ENCODE results near the gene COMP. TPM values are rescaled to one million over a fixed set of nuclear protein-coding genes. Genes with fewer than 3 reads are reported as not detected.
A peak's percentile ranks its signal among the peaks of the same experiment; 100 is the strongest.

The COMP gene
- polyA plus RNA-seq, 1 donor, result 1.2 TPM

DNA sequence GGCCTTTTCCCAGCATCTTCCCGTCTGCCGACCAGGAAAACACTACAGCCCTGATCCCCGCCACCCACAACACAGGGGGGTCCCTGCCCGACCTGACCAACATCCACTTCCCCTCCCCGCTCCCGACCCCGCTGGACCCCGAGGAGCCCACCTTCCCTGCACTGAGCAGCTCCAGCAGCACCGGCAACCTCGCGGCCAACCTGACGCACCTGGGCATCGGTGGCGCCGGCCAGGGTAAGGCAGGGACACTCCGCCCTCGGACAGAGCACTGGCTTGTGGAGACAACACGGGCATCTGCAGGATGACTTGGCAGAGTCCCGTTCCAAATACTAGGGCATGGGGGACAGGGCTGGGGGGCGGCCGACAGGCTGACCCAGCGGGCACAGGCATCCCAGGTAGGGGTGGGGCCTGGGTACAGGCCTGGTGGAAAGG is 31.1 kb downstream of the COMP start:
- Histone ChIP-seq H3K4me1 (ENCODE audit: control insufficient read depth, insufficient read depth, low read length) (peaks cover 15% of the 10 kb centered on the region), H3K27ac (ENCODE audit: low read length) (no peak overlapping the region), H3K4me3 (ENCODE audit: low read length) (no peak overlapping the region), H3K36me3 (ENCODE audit: control insufficient read depth, insufficient read depth, low read length) (peaks cover 6% of the 10 kb centered on the region), H3K9me3 (ENCODE audit: control insufficient read depth, low read depth, low read length) (no peaks in the 10 kb centered on the region), H3K27me3 (ENCODE audit: control insufficient read depth, insufficient read depth, low read length) (no peaks in the 10 kb centered on the region)
- no CpG with 5 or more reads among the region's 22 CpGs for WGBS (ENCODE audit: insufficient coverage, low lambda C conversion rate)
- DNase-seq, result no peak

DNA sequence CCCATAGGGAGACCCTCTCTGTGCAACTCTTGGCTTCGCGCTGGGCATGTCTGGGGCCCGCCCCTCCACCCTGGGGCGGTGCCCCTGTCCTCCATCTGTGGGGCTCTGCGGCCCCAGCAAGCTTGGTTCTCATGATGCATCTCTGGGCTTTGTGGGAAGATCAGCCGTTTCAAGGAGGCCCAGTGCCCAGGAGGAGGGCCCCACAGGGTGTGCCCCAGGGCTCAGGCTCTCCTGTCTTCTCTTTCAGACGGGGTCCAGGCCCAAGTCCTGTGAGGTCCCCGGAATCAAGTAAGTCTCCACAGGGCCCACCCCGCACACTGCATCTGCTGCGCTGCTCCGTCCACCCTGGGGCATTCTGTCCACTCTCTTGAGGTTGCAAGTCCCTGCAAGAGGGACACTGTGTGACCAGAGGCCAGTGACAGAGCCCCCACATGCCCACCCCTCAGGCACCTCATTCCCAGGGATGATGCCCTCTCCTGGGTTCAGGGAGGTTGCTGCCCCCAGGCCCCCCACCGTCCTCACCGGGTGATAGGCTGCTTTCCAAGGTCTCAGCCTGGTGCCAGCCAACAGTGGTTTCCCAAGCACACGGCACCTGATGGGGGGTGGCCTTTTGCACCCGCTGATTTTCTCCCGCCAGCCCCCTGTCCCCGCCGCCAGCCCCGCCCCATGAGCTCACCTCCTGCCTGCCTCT is 31.7 kb downstream of the COMP start:
- peaks cover 15% of the 10 kb centered on the region for H3K4me1 ChIP-seq (ENCODE audit: control insufficient read depth, insufficient read depth, low read length)
- no peak overlapping the region for H3K27ac ChIP-seq (ENCODE audit: low read length)
- no peak overlapping the region for H3K4me3 ChIP-seq (ENCODE audit: low read length)
- no peak for DNase-seq
- no peaks in the 10 kb centered on the region for H3K9me3 ChIP-seq (ENCODE audit: control insufficient read depth, low read depth, low read length)
- no peaks in the 10 kb centered on the region for H3K27me3 ChIP-seq (ENCODE audit: control insufficient read depth, insufficient read depth, low read length)
- H3K36me3 ChIP-seq (ENCODE audit: control insufficient read depth, insufficient read depth, low read length), result peaks cover 6% of the 10 kb centered on the region
- WGBS (ENCODE audit: insufficient coverage, low lambda C conversion rate), result no CpG with 5 or more reads among the region's 19 CpGs

DNA sequence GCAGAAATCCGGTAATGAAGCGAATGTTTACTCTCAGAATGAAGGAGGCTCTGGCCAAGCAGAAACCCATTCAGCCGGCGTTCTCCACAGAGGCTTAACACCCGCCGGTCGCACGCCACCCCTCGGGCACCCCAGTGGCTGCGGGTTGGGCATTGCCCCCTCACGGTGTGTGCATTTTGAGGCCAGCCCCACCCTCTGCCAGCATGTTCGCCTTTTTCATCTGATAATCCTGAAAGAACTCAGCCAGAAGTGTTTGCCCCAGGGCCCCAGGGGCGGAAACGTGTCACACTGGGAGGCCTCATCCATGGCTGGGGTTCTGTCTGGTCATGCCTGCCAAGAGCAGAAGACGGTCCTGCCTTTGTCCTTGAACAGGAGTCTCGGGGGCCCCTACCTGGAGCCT is 34.2 kb downstream of the COMP start:
- Histone ChIP-seq H3K9me3 (ENCODE audit: control insufficient read depth, low read depth, low read length) (no peaks in the 10 kb centered on the region), H3K4me3 (ENCODE audit: low read length) (no peak overlapping the region), H3K36me3 (ENCODE audit: control insufficient read depth, insufficient read depth, low read length) (peaks cover 15% of the 10 kb centered on the region), H3K27me3 (ENCODE audit: control insufficient read depth, insufficient read depth, low read length) (no peaks in the 10 kb centered on the region), H3K27ac (ENCODE audit: low read length) (peak overlapping the region; percentile 39), H3K4me1 (ENCODE audit: control insufficient read depth, insufficient read depth, low read length) (peaks cover 8% of the 10 kb centered on the region)
- peak; percentile 48 to 77 for DNase-seq
- no CpG with 5 or more reads among the region's 16 CpGs for WGBS (ENCODE audit: insufficient coverage, low lambda C conversion rate)

DNA sequence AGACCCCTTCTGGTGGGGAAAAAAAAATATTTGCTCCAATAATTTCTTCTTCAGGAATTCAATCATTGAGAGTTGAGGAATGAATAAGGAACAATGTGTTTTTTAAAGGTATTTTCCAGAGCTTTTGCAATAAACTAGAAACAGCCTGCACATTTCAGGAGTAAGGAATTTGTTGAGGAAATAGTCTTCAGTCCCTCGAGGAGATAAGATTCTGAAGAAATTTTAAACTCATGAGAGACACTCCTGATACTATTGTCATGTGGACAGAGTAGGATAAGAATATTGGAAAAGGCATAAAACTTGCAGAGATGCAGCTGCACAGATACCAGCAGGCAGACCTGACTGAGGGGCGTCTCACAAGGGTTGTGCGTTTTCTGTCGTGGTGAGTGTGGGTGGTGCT is 36.6 kb downstream of the COMP start:
- H3K27me3 ChIP-seq (ENCODE audit: control insufficient read depth, insufficient read depth, low read length), result no peaks in the 10 kb centered on the region
- no peaks in the 10 kb centered on the region for H3K9me3 ChIP-seq (ENCODE audit: control insufficient read depth, low read depth, low read length)
- peaks cover 7% of the 10 kb centered on the region for H3K4me1 ChIP-seq (ENCODE audit: control insufficient read depth, insufficient read depth, low read length)
- WGBS (ENCODE audit: insufficient coverage, low lambda C conversion rate), result no CpG with 5 or more reads among the region's 4 CpGs
- H3K27ac ChIP-seq (ENCODE audit: low read length), result no peak overlapping the region
- H3K4me3 ChIP-seq (ENCODE audit: low read length), result no peak overlapping the region
- peaks cover 30% of the 10 kb centered on the region for H3K36me3 ChIP-seq (ENCODE audit: control insufficient read depth, insufficient read depth, low read length)
- no peak for DNase-seq

DNA sequence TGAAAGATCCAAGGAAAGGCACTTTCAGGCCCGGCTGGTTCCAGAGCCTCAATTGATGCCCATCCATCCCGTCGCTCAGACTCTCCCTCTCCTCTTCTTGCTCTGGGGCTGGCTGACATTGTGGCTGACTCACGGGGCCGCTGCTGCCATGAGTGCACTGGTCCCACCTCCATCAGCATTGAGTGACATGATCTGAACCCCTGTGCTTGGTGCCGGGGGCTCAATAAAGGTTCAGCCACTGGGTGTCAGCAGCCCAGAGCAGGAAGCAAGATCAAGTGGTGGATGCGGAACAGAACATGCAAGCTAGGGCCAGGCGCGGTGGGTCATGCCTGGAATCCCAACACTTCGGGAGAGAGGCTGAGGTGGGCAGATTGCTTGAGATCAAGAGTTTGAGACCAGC is 39.5 kb downstream of the COMP start:
- H3K9me3 ChIP-seq (ENCODE audit: control insufficient read depth, low read depth, low read length), result no peaks in the 10 kb centered on the region
- peaks cover 7% of the 10 kb centered on the region for H3K4me1 ChIP-seq (ENCODE audit: control insufficient read depth, insufficient read depth, low read length)
- no peak overlapping the region for H3K4me3 ChIP-seq (ENCODE audit: low read length)
- DNase-seq, result no peak
- H3K27ac ChIP-seq (ENCODE audit: low read length), result no peak overlapping the region
- no peaks in the 10 kb centered on the region for H3K27me3 ChIP-seq (ENCODE audit: control insufficient read depth, insufficient read depth, low read length)
- H3K36me3 ChIP-seq (ENCODE audit: control insufficient read depth, insufficient read depth, low read length), result peaks cover 36% of the 10 kb centered on the region
- WGBS (ENCODE audit: insufficient coverage, low lambda C conversion rate), result no CpG with 5 or more reads among the region's 10 CpGs

DNA sequence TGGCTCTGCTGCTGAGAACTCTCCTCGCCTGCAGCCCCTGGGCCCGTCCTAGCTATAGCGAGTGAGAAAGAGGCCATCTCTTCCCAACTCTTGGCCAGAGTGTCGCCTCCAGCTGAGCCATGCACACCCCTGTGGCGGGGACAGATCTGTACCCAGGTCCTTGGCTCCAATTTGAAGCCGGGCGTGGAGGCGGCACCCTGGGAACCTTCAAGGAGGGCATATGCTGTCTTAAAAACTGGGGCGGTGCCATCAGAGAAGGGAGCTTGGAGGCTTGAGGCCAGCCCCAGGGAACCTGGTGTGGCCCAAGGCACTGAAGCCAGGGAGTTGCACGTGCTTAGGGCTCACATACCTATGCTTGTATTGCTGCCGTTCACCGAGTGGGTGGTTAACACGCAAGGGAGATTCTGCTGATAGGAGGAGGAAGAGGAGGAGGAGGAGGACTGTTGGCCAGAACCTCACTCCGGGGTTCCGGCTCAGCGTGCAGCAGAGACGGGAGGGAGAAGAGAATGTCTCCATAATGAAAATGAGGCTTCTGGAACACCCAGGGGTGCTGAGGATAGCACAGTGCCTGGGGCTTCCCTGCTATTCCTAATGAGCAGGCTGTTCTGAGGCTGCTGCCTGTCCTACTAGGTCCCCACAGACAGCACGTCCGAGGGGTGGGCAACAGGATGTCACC is 40.7 kb downstream of the COMP start:
- WGBS (ENCODE audit: insufficient coverage, low lambda C conversion rate), result no CpG with 5 or more reads among the region's 19 CpGs
- H3K27me3 ChIP-seq (ENCODE audit: control insufficient read depth, insufficient read depth, low read length), result no peaks in the 10 kb centered on the region
- no peak overlapping the region for H3K4me3 ChIP-seq (ENCODE audit: low read length)
- H3K36me3 ChIP-seq (ENCODE audit: control insufficient read depth, insufficient read depth, low read length), result peaks cover 36% of the 10 kb centered on the region
- DNase-seq, result no peak
- no peak overlapping the region for H3K27ac ChIP-seq (ENCODE audit: low read length)
- no peaks in the 10 kb centered on the region for H3K9me3 ChIP-seq (ENCODE audit: control insufficient read depth, low read depth, low read length)
- peaks cover 9% of the 10 kb centered on the region for H3K4me1 ChIP-seq (ENCODE audit: control insufficient read depth, insufficient read depth, low read length)

DNA sequence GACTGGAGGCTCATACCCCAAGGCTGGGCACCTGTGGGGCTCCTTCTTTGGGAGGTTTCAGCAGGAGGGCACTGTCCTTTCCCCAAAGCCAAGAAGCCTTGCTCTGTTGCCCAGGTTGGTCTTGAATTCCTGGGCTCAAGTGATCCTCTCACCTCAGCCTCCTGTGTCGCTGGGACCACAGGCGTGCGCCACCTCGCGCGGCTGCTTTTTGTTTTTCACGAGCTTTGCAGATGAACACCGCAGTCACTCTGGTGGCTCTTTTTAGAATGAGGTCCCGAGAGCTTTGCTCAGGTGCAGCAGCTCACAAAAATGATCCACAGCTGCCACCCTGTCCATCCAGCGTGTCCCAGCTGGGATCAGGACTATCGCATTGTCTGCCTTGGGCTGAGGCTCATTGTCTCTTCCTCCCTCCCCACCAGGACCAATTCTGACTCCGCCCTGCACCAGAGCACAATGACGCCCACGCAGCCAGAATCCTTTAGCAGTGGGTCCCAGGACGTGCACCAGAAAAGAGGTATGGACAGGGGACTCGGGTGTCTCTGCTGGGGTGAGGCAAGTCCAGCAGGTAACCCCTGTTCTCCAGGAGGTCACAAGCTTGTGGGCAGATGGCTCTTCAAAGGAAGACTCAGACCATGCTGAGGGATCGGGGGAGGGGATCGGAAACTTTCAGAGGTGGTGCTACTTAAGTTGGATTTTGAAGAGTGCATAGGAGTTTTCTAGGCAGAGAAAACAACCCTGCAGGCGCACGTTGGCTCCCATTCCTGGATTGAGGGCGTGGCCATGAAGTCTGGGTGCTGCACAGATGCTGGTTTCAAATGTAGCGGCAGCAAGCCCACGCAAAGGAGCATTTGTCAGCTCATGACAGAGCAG is 41.5 kb downstream of the COMP start:
- DNase-seq, result no peak
- H3K27ac ChIP-seq (ENCODE audit: low read length), result no peak overlapping the region
- no peak overlapping the region for H3K4me3 ChIP-seq (ENCODE audit: low read length)
- H3K36me3 ChIP-seq (ENCODE audit: control insufficient read depth, insufficient read depth, low read length), result peaks cover 33% of the 10 kb centered on the region
- no peaks in the 10 kb centered on the region for H3K9me3 ChIP-seq (ENCODE audit: control insufficient read depth, low read depth, low read length)
- WGBS (ENCODE audit: insufficient coverage, low lambda C conversion rate), result no CpG with 5 or more reads among the region's 23 CpGs
- peaks cover 6% of the 10 kb centered on the region for H3K4me1 ChIP-seq (ENCODE audit: control insufficient read depth, insufficient read depth, low read length)
- H3K27me3 ChIP-seq (ENCODE audit: control insufficient read depth, insufficient read depth, low read length), result no peaks in the 10 kb centered on the region

DNA sequence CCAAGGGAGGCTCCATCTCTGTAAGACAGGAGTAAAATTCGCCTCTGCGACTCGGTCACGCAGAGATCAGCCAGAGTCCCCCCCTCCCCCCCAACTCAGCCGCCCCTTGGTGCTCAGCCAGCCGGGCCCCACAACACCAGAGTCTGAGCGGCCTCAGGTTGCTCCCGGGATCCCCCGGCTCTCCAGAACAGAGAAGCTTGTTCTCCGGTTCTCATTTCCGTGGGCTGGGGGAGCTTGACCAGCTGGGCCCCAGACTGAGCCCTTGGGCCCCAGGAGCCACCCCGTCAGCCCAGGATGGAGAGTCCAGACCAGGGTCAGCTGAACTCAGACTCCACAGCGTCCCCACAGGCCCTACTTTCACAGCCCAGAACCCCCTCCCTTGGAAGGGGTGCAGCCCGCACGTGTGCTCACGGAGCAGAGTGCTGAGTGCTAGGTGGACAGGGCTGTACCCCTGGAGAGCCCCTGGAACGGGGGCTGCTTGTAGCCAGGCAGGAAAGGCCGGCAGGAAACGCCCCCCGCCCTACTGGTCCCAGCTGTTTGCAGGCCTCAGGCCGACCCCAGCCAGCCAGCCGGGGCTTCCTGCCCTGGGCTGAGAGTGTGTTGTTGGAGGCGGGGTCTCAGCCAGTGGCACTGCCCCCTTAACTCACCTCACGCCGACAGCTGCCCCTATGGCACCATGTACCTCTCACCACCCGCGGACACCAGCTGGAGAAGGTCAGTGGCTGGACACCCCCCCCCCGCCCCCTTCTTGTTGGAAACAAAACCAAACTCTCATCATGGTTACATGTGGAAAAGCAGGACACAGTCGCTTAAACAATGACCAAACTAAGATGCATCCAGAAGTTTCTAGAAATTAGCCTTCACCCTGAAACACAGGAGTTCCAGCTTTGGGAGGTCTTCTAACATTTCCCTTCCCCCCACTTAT is 44.4 kb downstream of the COMP start:
- DNase-seq, result no peak
- WGBS (ENCODE audit: insufficient coverage, low lambda C conversion rate), result no CpG with 5 or more reads among the region's 29 CpGs

DNA sequence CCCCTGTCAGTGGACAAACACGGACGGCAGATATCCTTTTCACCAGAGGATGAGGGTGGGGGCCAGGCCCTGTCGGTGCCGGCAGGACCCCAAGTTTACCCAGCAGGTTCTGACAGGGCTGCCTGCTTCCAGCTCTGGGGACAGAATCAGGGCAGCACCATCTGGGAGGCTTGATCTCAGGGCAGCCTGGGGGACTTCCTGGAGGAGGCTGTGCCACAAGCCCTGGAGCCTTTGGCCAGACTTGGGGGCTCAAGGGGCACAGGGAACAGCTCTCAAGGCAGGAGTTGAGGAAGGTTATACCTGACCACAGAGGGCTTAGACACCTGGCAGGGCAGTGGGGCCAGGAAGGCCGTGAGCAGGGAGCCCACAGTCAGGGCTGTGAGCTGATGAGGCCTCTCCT is 45.2 kb downstream of the COMP start:
- H3K27me3 ChIP-seq (ENCODE audit: control insufficient read depth, insufficient read depth, low read length), result no peaks in the 10 kb centered on the region
- no CpG with 5 or more reads among the region's 5 CpGs for WGBS (ENCODE audit: insufficient coverage, low lambda C conversion rate)
- peaks cover 24% of the 10 kb centered on the region for H3K36me3 ChIP-seq (ENCODE audit: control insufficient read depth, insufficient read depth, low read length)
- H3K4me3 ChIP-seq (ENCODE audit: low read length), result no peak overlapping the region
- no peak overlapping the region for H3K27ac ChIP-seq (ENCODE audit: low read length)
- no peaks in the 10 kb centered on the region for H3K9me3 ChIP-seq (ENCODE audit: control insufficient read depth, low read depth, low read length)
- no peak for DNase-seq
- H3K4me1 ChIP-seq (ENCODE audit: control insufficient read depth, insufficient read depth, low read length), result peaks cover 37% of the 10 kb centered on the region

More for the DNA sequence above, 44.4 kb downstream of the COMP start:
- Histone ChIP-seq H3K4me1 (ENCODE audit: control insufficient read depth, insufficient read depth, low read length) (peaks cover 29% of the 10 kb centered on the region), H3K27me3 (ENCODE audit: control insufficient read depth, insufficient read depth, low read length) (no peaks in the 10 kb centered on the region), H3K4me3 (ENCODE audit: low read length) (no peak overlapping the region), H3K27ac (ENCODE audit: low read length) (no peak overlapping the region), H3K9me3 (ENCODE audit: control insufficient read depth, low read depth, low read length) (no peaks in the 10 kb centered on the region), H3K36me3 (ENCODE audit: control insufficient read depth, insufficient read depth, low read length) (peaks cover 25% of the 10 kb centered on the region)

Data from large intestine (tissue), 3 donors.